NCI-H1105 treated with DMSO at 0.1 percent for 48 hours (cell line): ENCODE data around the gene MAPK8.
"Not testable (repeated sequence)": the region's sequence is repeated elsewhere in the genome, so short reads cannot be mapped to it uniquely, and the experiment has no call there.

ENCODE experiments used
- DNase-seq: peaks from one replicate; lab custom pipeline; 2025; lab: John Stamatoyannopoulos, UW

MAPK8 gene

GRCh38 chr10:48306265-48306869, at the start of gene MAPK8:
Gene MAPK8 (plus strand): TSS chr10:48306677. CDS start chr10:48401661, 94,984 bp downstream.
- peak; percentile 84 for DNase-seq

GRCh38 chr10:48257407-48257961, 49.0 kb upstream of the MAPK8 start:
- no peak for DNase-seq

- no peak for DNase-seq
Observed at GRCh38 chr10:48258105-48258504, 48.4 kb upstream of the MAPK8 start.

- no peak for DNase-seq
Observed at GRCh38 chr10:48266528-48266927, 39.9 kb upstream of the MAPK8 start.

GRCh38 chr10:48271047-48271730, 35.3 kb upstream of the MAPK8 start:
- no peak for DNase-seq

- no peak for DNase-seq
Observed at GRCh38 chr10:48272682-48273081, 33.8 kb upstream of the MAPK8 start.

GRCh38 chr10:48273741-48274140, 32.7 kb upstream of the MAPK8 start:
- no peak for DNase-seq

GRCh38 chr10:48274636-48275035, 31.8 kb upstream of the MAPK8 start, which contains the start of gene FRMPD2:
Gene FRMPD2 (minus strand): TSS chr10:48274696. CDS start chr10:48274567, 129 bp downstream.
- no peak for DNase-seq

- DNase-seq, result no peak
Observed at GRCh38 chr10:48277093-48277492, 29.4 kb upstream of the MAPK8 start.

GRCh38 chr10:48279081-48279751, 27.3 kb upstream of the MAPK8 start:
- DNase-seq, result no peak

- not testable (repeated sequence) for DNase-seq
Observed at GRCh38 chr10:48281697-48282096, 24.8 kb upstream of the MAPK8 start.

- no peak for DNase-seq
Observed at GRCh38 chr10:48282829-48283228, 23.6 kb upstream of the MAPK8 start.

- no peak for DNase-seq
Observed at GRCh38 chr10:48284002-48284546, 22.4 kb upstream of the MAPK8 start.

- no peak for DNase-seq
Observed at GRCh38 chr10:48284811-48285210, 21.7 kb upstream of the MAPK8 start.

- no peak for DNase-seq
Observed at GRCh38 chr10:48285710-48286109, 20.8 kb upstream of the MAPK8 start.

GRCh38 chr10:48286356-48286755, 20.1 kb upstream of the MAPK8 start:
- no peak for DNase-seq

GRCh38 chr10:48287417-48288391, 18.8 kb upstream of the MAPK8 start:
- peak; percentile 37 for DNase-seq

- no peak for DNase-seq
Observed at GRCh38 chr10:48288661-48289060, 17.8 kb upstream of the MAPK8 start.

- no peak for DNase-seq
Observed at GRCh38 chr10:48289501-48290238, 16.8 kb upstream of the MAPK8 start.

- DNase-seq, result no peak
Observed at GRCh38 chr10:48290286-48290685, 16.2 kb upstream of the MAPK8 start.

GRCh38 chr10:48291190-48291589, 15.3 kb upstream of the MAPK8 start:
- no peak for DNase-seq
